Liver (tissue), 9 donors: ENCODE data around the gene RAPGEF2. TPM values are rescaled to one million over a fixed set of nuclear protein-coding genes. Genes with fewer than 3 reads are reported as not detected.

ENCODE experiments used
- DNase-seq: peaks from one replicate; pipeline ENCODE4 v3.0.0-alpha.2; 2017; ENCODE audit warnings: low spot score
- H3K27ac ChIP-seq, 2 donors: one replicate each; pipeline ENCODE4 v1.7.0; 2013; ENCODE audit warnings: inconsistent platforms in 2 of 2, low read length in 2 of 2, control low read depth in 1 of 2, low read depth in 1 of 2, mild to moderate bottlenecking in 1 of 2
- H3K27me3 ChIP-seq, 4 donors: one replicate each; pipeline versions ENCODE4 v1.6.1 to v1.7.0; 2013; ENCODE audit warnings: low read length in 3 of 4, inconsistent platforms in 1 of 4, mild to moderate bottlenecking in 1 of 4, moderate library complexity in 1 of 4; ENCODE audit not compliant: control insufficient read depth in 4 of 4, insufficient read depth in 4 of 4
- H3K36me3 ChIP-seq, 4 donors: one replicate each; pipeline versions ENCODE4 v1.6.1 to v1.7.0; 2013; ENCODE audit warnings: low read length in 3 of 4, mild to moderate bottlenecking in 3 of 4, low read depth in 1 of 4, moderate library complexity in 1 of 4; ENCODE audit not compliant: control insufficient read depth in 4 of 4, insufficient read depth in 3 of 4
- H3K4me1 ChIP-seq, 4 donors: one replicate each; pipeline versions ENCODE4 v1.6.1 to v1.7.0; 2013; ENCODE audit warnings: low read length in 3 of 4, mild to moderate bottlenecking in 3 of 4, moderate library complexity in 1 of 4; ENCODE audit not compliant: control insufficient read depth in 4 of 4, insufficient read depth in 4 of 4
- H3K4me3 ChIP-seq, 3 donors: one replicate each; pipeline versions ENCODE4 v1.6.1 to v1.7.0; 2013; ENCODE audit warnings: low read length in 3 of 3, control low read depth in 1 of 3, low read depth in 1 of 3, mild to moderate bottlenecking in 1 of 3
- H3K9ac ChIP-seq, 2 donors: one replicate each; pipeline ENCODE4 v1.7.0; 2013; ENCODE audit warnings: low read length in 2 of 2, mild to moderate bottlenecking in 2 of 2, moderate library complexity in 2 of 2, control low read depth in 1 of 2, low read depth in 1 of 2
- H3K9me3 ChIP-seq, 4 donors: one replicate each; pipeline versions ENCODE4 v1.6.1 to v1.7.0; 2013; ENCODE audit warnings: low read length in 3 of 4; ENCODE audit not compliant: control insufficient read depth in 4 of 4
- EGR1 ChIP-seq, 2 donors: IDR thresholded peaks; 2 replicates each; pipeline ENCODE4 v1.6.1; 2016 to 2018; ENCODE audit warnings: antibody characterized with exemption in 2 of 2, low read depth in 2 of 2
- HNF4A ChIP-seq, 2 donors: conservative IDR thresholded peaks; 2 replicates each; pipeline ENCODE4 v1.6.1; 2016; ENCODE audit warnings: antibody characterized with exemption in 2 of 2, mild to moderate bottlenecking in 2 of 2
- JUND ChIP-seq, 2 donors: IDR thresholded peaks; 2 replicates each; pipeline ENCODE4 v1.6.1; 2016; ENCODE audit warnings: antibody characterized with exemption in 2 of 2
- NR2F2 ChIP-seq: IDR thresholded peaks from 2 replicates; pipeline ENCODE4 v1.6.1; 2016; ENCODE audit warnings: antibody characterized with exemption
- REST ChIP-seq: IDR thresholded peaks from 2 replicates; pipeline ENCODE4 v1.6.1; 2016; ENCODE audit warnings: antibody characterized with exemption, mild to moderate bottlenecking
- SP1 ChIP-seq: IDR thresholded peaks from 2 replicates; pipeline ENCODE4 v1.6.1; 2018; ENCODE audit warnings: antibody characterized with exemption, mild to moderate bottlenecking
- YY1 ChIP-seq: IDR thresholded peaks from 2 replicates; pipeline ENCODE4 v1.6.1; 2016; ENCODE audit warnings: antibody characterized with exemption, mild to moderate bottlenecking
- ZBTB33 ChIP-seq: IDR thresholded peaks from 2 replicates; pipeline ENCODE4 v1.6.1; 2016; ENCODE audit warnings: antibody characterized with exemption
- WGBS: extraction: QIAGEN DNeasy Blood & Tissue Kit; methylation state at CpG from one replicate; pipeline ENCODE4 v1.1.7; 2013; 5-methylcytosine and 5-hydroxymethylcytosine counted together
- polyA plus RNA-seq, 2 donors: library from polyadenylated mRNA; stranded (reverse) in 1 of 2; unstranded in 1 of 2; fragments of 200-250 nt in 1 of 2; fragments of >200 nt in 1 of 2; fragmentation: Nextera tagmentation in 1 of 2; extraction: Ambion mirVana in 1 of 2; gene quantifications; one replicate each; pipeline versions ENCODE4 v1.2.1 to v1.2.3, GENCODE V29; 2013 to 2015
- total RNA-seq, 2 donors: library from RNA; depleted of rRNA; stranded (reverse); fragments of >200 nt; gene quantifications; one replicate each; pipeline ENCODE4 v1.2.3, GENCODE V29; 2014
- TF ChIP-seq, protein P1 (sequence below): fragments of 150-350 bp; IDR thresholded peaks from 2 replicates; pipeline ENCODE4 v1.5.1; 2017; ENCODE audit warnings: improper control_type of control experiment, low read depth, low read length; ENCODE audit not compliant: missing input control
- TF ChIP-seq, protein P2 (sequence below): IDR thresholded peaks from 2 replicates; pipeline ENCODE4 v1.6.1; 2016; ENCODE audit warnings: antibody characterized with exemption
- donor health status: healthy.
- donor health status: healthy.
- donor health status: healthy.
- donor health status: healthy.
- donor health status: healthy.

The RAPGEF2 gene
- total and polyA plus RNA-seq, 4 donors = 7.3 to 90.4 (median 32.2) TPM

DNA sequence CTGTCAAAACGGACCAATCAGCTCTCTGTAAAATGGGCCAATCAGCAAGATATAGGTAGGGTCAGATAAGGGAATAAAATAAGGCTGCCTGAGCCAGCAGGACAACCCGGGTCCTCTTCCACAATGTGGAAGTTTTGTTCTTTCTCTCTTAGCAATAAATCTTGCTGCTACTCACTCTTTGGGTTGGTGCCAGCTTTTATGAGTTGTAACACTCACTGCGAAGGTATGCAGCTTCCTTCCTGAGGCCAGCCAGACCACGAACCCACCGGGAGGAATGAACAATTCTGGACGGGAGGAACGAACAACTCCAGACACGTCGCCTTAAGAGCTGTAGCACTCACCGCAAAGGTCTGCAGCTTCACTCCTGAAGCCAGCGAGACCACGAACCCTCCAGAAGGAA lies 287.8 kb downstream of the RAPGEF2 start:
- Histone ChIP-seq H3K4me1 (no peaks in the 10 kb centered on the region), H3K27ac (no peak overlapping the region), H3K9ac (no peak overlapping the region), H3K4me3 (no peak overlapping the region), H3K27me3 (no peaks in the 10 kb centered on the region), H3K36me3 (no peaks in the 10 kb centered on the region), H3K9me3 (no peaks in the 10 kb centered on the region)
- TF ChIP-seq YY1 (no peak), NR2F2 (no peak), JUND (IDR thresholded peaks at IDR 0.05) (no peak), SP1 (no peak), REST (no peak), EGR1 (IDR thresholded peaks at IDR 0.05; ENCODE audit: low read depth in 2 of 2) (no peak), ZBTB33 (no peak), HNF4A (conservative IDR thresholded peaks at IDR 0.05) (no peak)
- TF ChIP-seq, protein P1, sequence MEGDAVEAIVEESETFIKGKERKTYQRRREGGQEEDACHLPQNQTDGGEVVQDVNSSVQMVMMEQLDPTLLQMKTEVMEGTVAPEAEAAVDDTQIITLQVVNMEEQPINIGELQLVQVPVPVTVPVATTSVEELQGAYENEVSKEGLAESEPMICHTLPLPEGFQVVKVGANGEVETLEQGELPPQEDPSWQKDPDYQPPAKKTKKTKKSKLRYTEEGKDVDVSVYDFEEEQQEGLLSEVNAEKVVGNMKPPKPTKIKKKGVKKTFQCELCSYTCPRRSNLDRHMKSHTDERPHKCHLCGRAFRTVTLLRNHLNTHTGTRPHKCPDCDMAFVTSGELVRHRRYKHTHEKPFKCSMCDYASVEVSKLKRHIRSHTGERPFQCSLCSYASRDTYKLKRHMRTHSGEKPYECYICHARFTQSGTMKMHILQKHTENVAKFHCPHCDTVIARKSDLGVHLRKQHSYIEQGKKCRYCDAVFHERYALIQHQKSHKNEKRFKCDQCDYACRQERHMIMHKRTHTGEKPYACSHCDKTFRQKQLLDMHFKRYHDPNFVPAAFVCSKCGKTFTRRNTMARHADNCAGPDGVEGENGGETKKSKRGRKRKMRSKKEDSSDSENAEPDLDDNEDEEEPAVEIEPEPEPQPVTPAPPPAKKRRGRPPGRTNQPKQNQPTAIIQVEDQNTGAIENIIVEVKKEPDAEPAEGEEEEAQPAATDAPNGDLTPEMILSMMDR = no peak
- TF ChIP-seq, protein P2, sequence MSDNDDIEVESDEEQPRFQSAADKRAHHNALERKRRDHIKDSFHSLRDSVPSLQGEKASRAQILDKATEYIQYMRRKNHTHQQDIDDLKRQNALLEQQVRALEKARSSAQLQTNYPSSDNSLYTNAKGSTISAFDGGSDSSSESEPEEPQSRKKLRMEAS = no peak
- 70% methylated on average over 12 of the region's 12 CpGs for WGBS
- DNase-seq = no peak

GRCh38 chr4:159395693-159396092 lies 292.8 kb downstream of the RAPGEF2 start:
- Histone ChIP-seq H3K4me3 (no peak overlapping the region), H3K9ac (no peak overlapping the region), H3K4me1 (no peaks in the 10 kb centered on the region), H3K36me3 (no peaks in the 10 kb centered on the region), H3K27ac (no peak overlapping the region), H3K27me3 (no peaks in the 10 kb centered on the region), H3K9me3 (no peaks in the 10 kb centered on the region)
- DNase-seq = no peak
- 87% methylated on average over 2 of the region's 2 CpGs for WGBS
- TF ChIP-seq EGR1 (IDR thresholded peaks at IDR 0.05; ENCODE audit: low read depth in 2 of 2) (no peak), SP1 (no peak)
- TF ChIP-seq, protein P2 = no peak
